Measurements from ENCODE around the gene AUTS2. TPM values are rescaled to one million over a fixed set of nuclear protein-coding genes. Genes with fewer than 3 reads are reported as not detected.

AUTS2 gene
- total RNA-seq, 2 experiments from 2014 or later: 17.5 to 23.8 TPM

GRCh38 chr7:70704831-70705346 is 1106.6 kb downstream of the AUTS2 start:
- no peaks in the 10 kb centered on the region for H3K9me3 Mint-ChIP-seq
- H3K4me3 Mint-ChIP-seq: no peak overlapping the region
- no peak for DNase-seq
- H3K4me1 Mint-ChIP-seq: no peaks in the 10 kb centered on the region
- H3K27me3 Mint-ChIP-seq: peaks cover 2% of the 10 kb centered on the region
- H3K27ac Mint-ChIP-seq: no peak overlapping the region
- H3K36me3 Mint-ChIP-seq: no peaks in the 10 kb centered on the region
- POLR2A ChIA-PET: no interaction called here
- ATAC-seq (ENCODE audit: low read depth): no peak

GRCh38 chr7:70706204-70706603 is 1107.9 kb downstream of the AUTS2 start:
- no peak overlapping the region for H3K27ac Mint-ChIP-seq
- no peaks in the 10 kb centered on the region for H3K36me3 Mint-ChIP-seq
- H3K27me3 Mint-ChIP-seq: peaks cover 2% of the 10 kb centered on the region
- POLR2A ChIA-PET: no interaction called here
- no peaks in the 10 kb centered on the region for H3K9me3 Mint-ChIP-seq
- ATAC-seq (ENCODE audit: low read depth): no peak
- no peak overlapping the region for H3K4me3 Mint-ChIP-seq
- no peaks in the 10 kb centered on the region for H3K4me1 Mint-ChIP-seq
- DNase-seq: no peak

- no peaks in the 10 kb centered on the region for H3K9me3 Mint-ChIP-seq
- no peak overlapping the region for H3K27ac Mint-ChIP-seq
- ATAC-seq (ENCODE audit: low read depth) (no peak), DNase-seq (no peak)
- H3K4me3 Mint-ChIP-seq: no peak overlapping the region
- peaks cover 2% of the 10 kb centered on the region for H3K27me3 Mint-ChIP-seq
- no peaks in the 10 kb centered on the region for H3K36me3 Mint-ChIP-seq
- POLR2A ChIA-PET: no interaction called here
- no peaks in the 10 kb centered on the region for H3K4me1 Mint-ChIP-seq
These were observed 1108.4 kb downstream of the AUTS2 start for GRCh38 chr7:70706698-70707097.

GRCh38 chr7:70707823-70708243 is 1109.6 kb downstream of the AUTS2 start:
- no peak for DNase-seq
- POLR2A ChIA-PET: no interaction called here
- peaks cover 2% of the 10 kb centered on the region for H3K27me3 Mint-ChIP-seq
- no peaks in the 10 kb centered on the region for H3K36me3 Mint-ChIP-seq
- H3K4me3 Mint-ChIP-seq: no peak overlapping the region
- H3K9me3 Mint-ChIP-seq: no peaks in the 10 kb centered on the region
- no peaks in the 10 kb centered on the region for H3K4me1 Mint-ChIP-seq
- H3K27ac Mint-ChIP-seq: no peak overlapping the region
- no peak for ATAC-seq (ENCODE audit: low read depth)

GRCh38 chr7:70710011-70710480 is 1111.8 kb downstream of the AUTS2 start:
- Mint-ChIP-seq H3K36me3 (no peaks in the 10 kb centered on the region), H3K27ac (no peak overlapping the region), H3K27me3 (no peaks in the 10 kb centered on the region), H3K4me3 (no peak overlapping the region), H3K9me3 (peaks cover 2% of the 10 kb centered on the region), H3K4me1 (no peaks in the 10 kb centered on the region)
- POLR2A ChIA-PET: no interaction called here
- DNase-seq (no peak), ATAC-seq (ENCODE audit: low read depth) (no peak)

- Mint-ChIP-seq H3K27ac (no peak overlapping the region), H3K4me3 (no peak overlapping the region)
These were observed 1112.4 kb downstream of the AUTS2 start for GRCh38 chr7:70710651-70711050.

GRCh38 chr7:70711452-70711851 is 1113.2 kb downstream of the AUTS2 start:
- no peak overlapping the region for H3K27ac Mint-ChIP-seq
- no peak overlapping the region for H3K4me3 Mint-ChIP-seq
- no peak for ATAC-seq (ENCODE audit: low read depth)

More at GRCh38 chr7:70710651-70711050, 1112.4 kb downstream of the AUTS2 start:
- Mint-ChIP-seq H3K27me3 (no peaks in the 10 kb centered on the region), H3K9me3 (peaks cover 2% of the 10 kb centered on the region), H3K36me3 (no peaks in the 10 kb centered on the region), H3K4me1 (no peaks in the 10 kb centered on the region)
- DNase-seq (no peak), ATAC-seq (ENCODE audit: low read depth) (no peak)
- POLR2A ChIA-PET: no interaction called here

GRCh38 chr7:70712942-70713341 is 1114.7 kb downstream of the AUTS2 start:
- H3K27ac Mint-ChIP-seq: no peak overlapping the region
- H3K9me3 Mint-ChIP-seq: peaks cover 2% of the 10 kb centered on the region
- no peaks in the 10 kb centered on the region for H3K36me3 Mint-ChIP-seq
- ATAC-seq (ENCODE audit: low read depth): no peak
- H3K4me3 Mint-ChIP-seq: no peak overlapping the region
- H3K4me1 Mint-ChIP-seq: peaks cover 2% of the 10 kb centered on the region
- DNase-seq: no peak
- POLR2A ChIA-PET: no interaction called here
- no peaks in the 10 kb centered on the region for H3K27me3 Mint-ChIP-seq

More at GRCh38 chr7:70711452-70711851, 1113.2 kb downstream of the AUTS2 start:
- no peaks in the 10 kb centered on the region for H3K27me3 Mint-ChIP-seq
- peaks cover 2% of the 10 kb centered on the region for H3K9me3 Mint-ChIP-seq
- DNase-seq: no peak
- no peaks in the 10 kb centered on the region for H3K4me1 Mint-ChIP-seq
- POLR2A ChIA-PET: no interaction called here
- no peaks in the 10 kb centered on the region for H3K36me3 Mint-ChIP-seq

GRCh38 chr7:70714506-70715038 is 1116.3 kb downstream of the AUTS2 start:
- ATAC-seq (ENCODE audit: low read depth) (no peak), DNase-seq (no peak)
- H3K27ac Mint-ChIP-seq: no peak overlapping the region
- no peaks in the 10 kb centered on the region for H3K36me3 Mint-ChIP-seq
- no peaks in the 10 kb centered on the region for H3K27me3 Mint-ChIP-seq
- peaks cover 2% of the 10 kb centered on the region for H3K9me3 Mint-ChIP-seq
- no peak overlapping the region for H3K4me3 Mint-ChIP-seq
- POLR2A ChIA-PET: no interaction called here
- H3K4me1 Mint-ChIP-seq: peaks cover 4% of the 10 kb centered on the region

- no peak overlapping the region for H3K27ac Mint-ChIP-seq
- no peak overlapping the region for H3K4me3 Mint-ChIP-seq
- DNase-seq: no peak
- no peak for ATAC-seq (ENCODE audit: low read depth)
- peaks cover 2% of the 10 kb centered on the region for H3K27me3 Mint-ChIP-seq
- H3K36me3 Mint-ChIP-seq: no peaks in the 10 kb centered on the region
- H3K4me1 Mint-ChIP-seq: peaks cover 5% of the 10 kb centered on the region
- H3K9me3 Mint-ChIP-seq: peaks cover 2% of the 10 kb centered on the region
- POLR2A ChIA-PET: no interaction called here
These were observed 1119.5 kb downstream of the AUTS2 start for GRCh38 chr7:70717553-70718329.

- H3K36me3 Mint-ChIP-seq: no peaks in the 10 kb centered on the region
- H3K27ac Mint-ChIP-seq: no peak overlapping the region
- ATAC-seq (ENCODE audit: low read depth) (no peak), DNase-seq (no peak)
- peaks cover 5% of the 10 kb centered on the region for H3K4me1 Mint-ChIP-seq
- H3K27me3 Mint-ChIP-seq: peaks cover 5% of the 10 kb centered on the region
- H3K4me3 Mint-ChIP-seq: no peak overlapping the region
- peaks cover 2% of the 10 kb centered on the region for H3K9me3 Mint-ChIP-seq
- POLR2A ChIA-PET: no interaction called here
These were observed 1120.8 kb downstream of the AUTS2 start for GRCh38 chr7:70719125-70719524.

GRCh38 chr7:70720191-70720873 is 1122.1 kb downstream of the AUTS2 start:
- POLR2A ChIA-PET: no interaction called here
- no peak for DNase-seq
- no peaks in the 10 kb centered on the region for H3K36me3 Mint-ChIP-seq

GRCh38 chr7:70721500-70721899 is 1123.2 kb downstream of the AUTS2 start:
- ATAC-seq (ENCODE audit: low read depth) (no peak), DNase-seq (no peak)
- Mint-ChIP-seq H3K36me3 (no peaks in the 10 kb centered on the region), H3K9me3 (no peaks in the 10 kb centered on the region), H3K27me3 (peaks cover 5% of the 10 kb centered on the region), H3K27ac (no peak overlapping the region), H3K4me3 (no peak overlapping the region), H3K4me1 (peaks cover 5% of the 10 kb centered on the region)
- POLR2A ChIA-PET: no interaction called here

More at GRCh38 chr7:70720191-70720873, 1122.1 kb downstream of the AUTS2 start:
- ATAC-seq (ENCODE audit: low read depth): no peak
- Mint-ChIP-seq H3K27me3 (peaks cover 5% of the 10 kb centered on the region), H3K4me3 (no peak overlapping the region), H3K4me1 (peaks cover 5% of the 10 kb centered on the region), H3K27ac (no peak overlapping the region), H3K9me3 (no peaks in the 10 kb centered on the region)

Data from activated naive CD8-positive, alpha-beta T cell treated with anti-CD3 and anti-CD28 coated beads, Interleukin-2, amount 10 ng/mL, durations not matched to agents 7 days and 5 days (primary cell).